A549 (cell line): ENCODE results near the gene FBLIM1. TPM values are rescaled to one million over a fixed set of nuclear protein-coding genes. Genes with fewer than 3 reads are reported as not detected.
"Not testable (repeated sequence)": the region's sequence is repeated elsewhere in the genome, so short reads cannot be mapped to it uniquely, and the experiment has no call there.

Experiments
- ATAC-seq, 2 experiments: fragments of 200-7000 bp in 1 of 2; fragments of >200 bp in 1 of 2; cut with Nextera tagmentation in 1 of 2; cut with Tn5 transposase in 1 of 2; 3 replicates each; pipeline versions ENCODE4 v1.8.0 to v1.9.1; 2018 to 2020; ENCODE audit warnings: mild to moderate bottlenecking in 1 of 2, moderate library complexity in 1 of 2
- CTCF ChIA-PET: fragments of 300-600 bp; sonication (Branson Sonifier 250); formaldehyde crosslinking; extraction: SDS; loops from one replicate; lab custom pipeline; 2021; ENCODE audit warnings: antibody characterized with exemption, inconsistent platforms; lab: Yijun Ruan, JAX
- POLR2A ChIA-PET: fragments of 350-600 bp; formaldehyde crosslinking; extraction: SDS; loops from one replicate; lab custom pipeline; 2021; ENCODE audit warnings: antibody characterized with exemption, inconsistent platforms; lab: Yijun Ruan, JAX
- DNase-seq, 2 experiments: peaks; one replicate each; pipeline versions ENCODE4 v3.0.0 to v3.0.0-alpha.2; 2011 to 2016; ENCODE audit warnings: low read depth in 1 of 2, low spot score in 1 of 2
- FAIRE-seq: peaks from 2 replicates; lab custom pipeline; 2011; peaks lifted over from hg19 to GRCh38; lab: Jason Lieb, UNC
- H3K27ac ChIP-seq, 2 experiments: fragments of >200 bp; sonication (Bioruptor Twin); formaldehyde crosslinking; 3 replicates each; pipeline ENCODE4 v1.5.1; 2016 to 2017
- H3K4me1 ChIP-seq: fragments of >200 bp; sonication (Bioruptor Twin); formaldehyde crosslinking; 3 replicates; pipeline ENCODE4 v1.6.1; 2016
- H3K4me2 ChIP-seq: fragments of >200 bp; sonication (Bioruptor Twin); formaldehyde crosslinking; 3 replicates; pipeline ENCODE4 v1.6.1; 2016
- H3K4me3 ChIP-seq: fragments of >200 bp; sonication (Bioruptor Twin); formaldehyde crosslinking; 3 replicates; pipeline ENCODE4 v1.5.1; 2016
- H3K9me3 ChIP-seq: fragments of >200 bp; sonication (Bioruptor Twin); formaldehyde crosslinking; 3 replicates; pipeline ENCODE4 v1.6.1; 2016
- CEBPB ChIP-seq, 2 experiments: fragments of >200 bp in 1 of 2; sonication (Bioruptor Twin) in 1 of 2; formaldehyde crosslinking in 1 of 2; IDR thresholded peaks; 2 replicates each; pipeline ENCODE4 v1.6.1; 2012 to 2016
- CHD2 ChIP-seq: fragments of 150-350 bp; IDR thresholded peaks from 2 replicates; pipeline ENCODE4 v1.6.1; 2014; ENCODE audit warnings: low read length; ENCODE audit not compliant: partially characterized antibody
- EHF ChIP-seq: fragments of 250-450 bp; sonication (Bioruptor Pico); IDR thresholded peaks from 2 replicates; pipeline ENCODE4 v1.5.0; 2020; ENCODE audit warnings: mild to moderate bottlenecking
- FOSL2 ChIP-seq, 2 experiments: fragments of 450-650 bp in 1 of 2; fragments of >200 bp in 1 of 2; sonication (Bioruptor Twin) in 1 of 2; formaldehyde crosslinking; IDR thresholded peaks; 2 replicates each; pipeline versions ENCODE4 v1.5.0 to v1.6.1; 2016 to 2020; ENCODE audit warnings: mild to moderate bottlenecking in 1 of 2, moderate library complexity in 1 of 2
- FOXS1 ChIP-seq: fragments of 250-450 bp; sonication (Bioruptor Pico); IDR thresholded peaks from 2 replicates; pipeline ENCODE4 v1.5.0; 2020; ENCODE audit warnings: mild to moderate bottlenecking, moderate library complexity
- JUNB ChIP-seq: fragments of >200 bp; sonication (Bioruptor Twin); formaldehyde crosslinking; IDR thresholded peaks from 2 replicates; pipeline ENCODE4 v1.6.1; 2016
- MAZ ChIP-seq: fragments of 150-350 bp; IDR thresholded peaks from 2 replicates; pipeline ENCODE4 v1.6.1; 2014; ENCODE audit warnings: antibody characterized with exemption, low read depth, low read length, borderline replicate concordance
- POLR2A ChIP-seq: IDR thresholded peaks from 2 replicates; pipeline ENCODE4 v1.6.1; 2012; ENCODE audit warnings: mild to moderate bottlenecking, low read length
- RARB ChIP-seq: fragments of 250-450 bp; sonication (Bioruptor Pico); IDR thresholded peaks from 2 replicates; pipeline ENCODE4 v1.8.0; 2021; ENCODE audit warnings: mild to moderate bottlenecking, moderate library complexity
- RCOR1 ChIP-seq: fragments of 150-350 bp; IDR thresholded peaks from 2 replicates; pipeline ENCODE4 v1.6.1; 2014; ENCODE audit warnings: antibody characterized with exemption, low read length, low read depth
- SMC3 ChIP-seq: fragments of >200 bp; sonication (Bioruptor Twin); formaldehyde crosslinking; IDR thresholded peaks from 3 replicates; pipeline ENCODE4 v1.6.1; 2018; ENCODE audit warnings: inconsistent platforms
- ZC3H11A ChIP-seq: fragments of 450-650 bp; IDR thresholded peaks from 2 replicates; pipeline ENCODE4 v1.6.1; 2014; ENCODE audit warnings: antibody characterized with exemption, mild to moderate bottlenecking
- ZNF302 ChIP-seq: fragments of 250-450 bp; sonication (Bioruptor Pico); IDR thresholded peaks from 2 replicates; pipeline ENCODE4 v1.9.0; 2021; ENCODE audit warnings: inconsistent platforms, mild to moderate bottlenecking, moderate library complexity
- ZSCAN20 ChIP-seq: fragments of 250-450 bp; sonication (Bioruptor Pico); IDR thresholded peaks from 2 replicates; pipeline ENCODE4 v1.8.0; 2022; ENCODE audit warnings: mild to moderate bottlenecking, moderate library complexity
- WGBS: methylation state at CpG from one replicate; pipeline ENCODE4 v1.1.6; 2017; ENCODE audit errors: missing lambda C conversion rate; 5-methylcytosine and 5-hydroxymethylcytosine counted together
- polyA plus RNA-seq, 4 experiments: library from polyadenylated mRNA; depleted of rRNA in 3 of 4; stranded (reverse); fragments of >200 nt; fragmentation: RNase III in 1 of 4; extraction: RNeasy Plus Mini Kit Qiagen cat#74134 plus additional on column Dnase treatment in 1 of 4; gene quantifications; 2 replicates in 3 of 4; 3 replicates in 1 of 4; pipeline ENCODE4 v1.2.3, GENCODE V29; 2011 to 2017
- TF ChIP-seq, protein P1 (sequence below): fragments of 250-450 bp; sonication (Bioruptor Pico); IDR thresholded peaks from 2 replicates; pipeline ENCODE4 v1.5.0; 2020; ENCODE audit warnings: low read depth, mild to moderate bottlenecking, moderate library complexity
- TF ChIP-seq, protein P2 (sequence below): fragments of >200 bp; sonication (Bioruptor Twin); formaldehyde crosslinking; IDR thresholded peaks from 2 replicates; pipeline ENCODE4 v1.6.1; 2016
- TF ChIP-seq, protein P3 (sequence below): fragments of 250-450 bp; sonication (Bioruptor Pico); IDR thresholded peaks from 2 replicates; pipeline ENCODE4 v1.5.0; 2021; ENCODE audit warnings: mild to moderate bottlenecking, moderate library complexity, borderline replicate concordance
- TF ChIP-seq, protein P4 (sequence below): fragments of 450-650 bp; IDR thresholded peaks from 2 replicates; pipeline ENCODE4 v1.6.1; 2014; ENCODE audit warnings: antibody characterized with exemption
- TF ChIP-seq, protein P5 (sequence below): fragments of 200-600 bp; sonication (generic); IDR thresholded peaks from 2 replicates; pipeline ENCODE4 v1.6.1; 2016; ENCODE audit warnings: antibody characterized with exemption, mild to moderate bottlenecking, moderate library complexity

Gene FBLIM1
- polyA plus RNA-seq, 2 of the 4 experiments (the other 2 are of a cell fraction), result 24.6 to 38.1 TPM

DNA sequence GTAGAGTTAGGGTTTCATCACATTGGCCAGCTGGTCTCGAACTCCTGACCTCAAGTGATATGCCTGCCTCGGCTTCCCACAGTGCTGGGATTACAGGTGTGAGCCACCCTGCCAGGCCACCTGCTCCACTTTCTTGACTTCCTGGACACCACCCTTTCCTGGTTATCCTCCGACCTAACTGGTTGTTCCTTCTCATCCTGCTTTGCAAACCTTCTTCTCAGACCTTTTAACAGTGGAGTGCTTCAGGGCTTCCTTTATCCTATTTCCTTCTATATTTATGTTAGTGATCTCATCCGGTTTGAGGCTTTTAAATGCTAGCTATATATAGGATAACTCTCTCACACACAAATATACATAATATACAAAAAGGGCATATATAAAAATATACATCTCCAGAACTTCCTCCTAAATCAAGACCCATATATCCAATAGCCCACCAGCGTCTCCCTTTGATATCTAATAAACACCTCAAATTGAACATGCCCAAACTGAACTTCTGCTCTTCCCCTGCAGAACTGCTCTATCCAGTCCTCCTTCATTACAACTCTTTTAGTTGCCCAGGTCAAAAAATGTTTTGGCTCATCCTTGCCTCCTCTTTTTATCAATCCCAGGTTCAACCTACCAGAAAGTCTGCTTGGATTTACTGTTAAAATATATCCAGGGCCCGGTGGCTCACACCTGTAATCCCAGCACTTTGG lies 68.4 kb downstream of the FBLIM1 start:
- WGBS, result 75% methylated on average over 6 of the region's 6 CpGs
- H3K9me3 ChIP-seq, result no peaks in the 10 kb centered on the region
- peaks cover 5% of the 10 kb centered on the region for H3K4me1 ChIP-seq
- POLR2A ChIA-PET, result no interaction called here
- ATAC-seq (no peak), FAIRE-seq (no peak), DNase-seq (no peak)
- no peak overlapping the region for H3K27ac ChIP-seq
- H3K4me3 ChIP-seq, result no peak overlapping the region
- TF ChIP-seq RARB, result no peak
- TF ChIP-seq, protein P1, sequence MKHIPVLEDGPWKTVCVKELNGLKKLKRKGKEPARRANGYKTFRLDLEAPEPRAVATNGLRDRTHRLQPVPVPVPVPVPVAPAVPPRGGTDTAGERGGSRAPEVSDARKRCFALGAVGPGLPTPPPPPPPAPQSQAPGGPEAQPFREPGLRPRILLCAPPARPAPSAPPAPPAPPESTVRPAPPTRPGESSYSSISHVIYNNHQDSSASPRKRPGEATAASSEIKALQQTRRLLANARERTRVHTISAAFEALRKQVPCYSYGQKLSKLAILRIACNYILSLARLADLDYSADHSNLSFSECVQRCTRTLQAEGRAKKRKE (CRISPR knock-in tag), result no peak
- no peak for TF ChIP-seq ZSCAN20 (CRISPR knock-in tag)
- no peak for TF ChIP-seq POLR2A
- no peak for TF ChIP-seq EHF
- no peak for TF ChIP-seq SMC3
- TF ChIP-seq FOSL2 (IDR thresholded peaks at IDR 0.05), result no peak
- no peak for TF ChIP-seq FOSL2 (CRISPR knock-in tag; IDR thresholded peaks at IDR 0.05)
- TF ChIP-seq, protein P2, sequence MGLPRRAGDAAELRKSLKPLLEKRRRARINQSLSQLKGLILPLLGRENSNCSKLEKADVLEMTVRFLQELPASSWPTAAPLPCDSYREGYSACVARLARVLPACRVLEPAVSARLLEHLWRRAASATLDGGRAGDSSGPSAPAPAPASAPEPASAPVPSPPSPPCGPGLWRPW, result no peak
- TF ChIP-seq JUNB, result no peak
- CTCF ChIA-PET, result interaction anchor here (1.2 kb wide), 1 partner anchor 11 kb away, joined by 4 read pairs; no protein-coding TSS in a partner anchor
- no peak overlapping the region for H3K4me2 ChIP-seq

DNA sequence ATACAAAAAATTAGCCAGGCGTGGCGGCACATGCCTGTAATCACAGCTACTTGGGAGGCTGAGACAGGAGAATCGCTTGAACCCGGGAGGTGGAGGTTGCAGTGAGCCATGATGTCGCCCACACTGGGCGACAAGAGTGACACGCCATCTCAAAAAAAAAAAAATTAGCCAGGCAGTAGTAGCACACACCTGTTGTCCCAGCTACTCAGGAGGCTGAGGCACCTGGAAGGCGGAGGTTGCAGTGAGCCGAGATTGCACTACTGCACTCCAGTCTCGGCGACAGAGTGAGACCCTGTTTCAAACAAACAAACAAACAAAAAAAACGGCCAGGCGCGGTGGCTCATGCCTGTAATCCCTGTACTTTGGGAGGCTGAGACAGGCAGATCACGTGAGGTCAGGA lies 69.0 kb downstream of the FBLIM1 start:
- WGBS, result 77% methylated on average over 15 of the region's 15 CpGs
- POLR2A ChIA-PET, ATAC-seq, H3K9me3 ChIP-seq, FAIRE-seq, H3K4me3 ChIP-seq, H3K27ac ChIP-seq, H3K4me2 ChIP-seq, DNase-seq: not testable (repeated sequence)
- peaks cover 11% of the 10 kb centered on the region for H3K4me1 ChIP-seq
- CTCF ChIA-PET, result interaction anchor here (0.6 to 1.2 kb wide), 3 partner anchors 12 to 60 kb away, joined by 3 to 4 read pairs (median 3); no protein-coding TSS in a partner anchor

DNA sequence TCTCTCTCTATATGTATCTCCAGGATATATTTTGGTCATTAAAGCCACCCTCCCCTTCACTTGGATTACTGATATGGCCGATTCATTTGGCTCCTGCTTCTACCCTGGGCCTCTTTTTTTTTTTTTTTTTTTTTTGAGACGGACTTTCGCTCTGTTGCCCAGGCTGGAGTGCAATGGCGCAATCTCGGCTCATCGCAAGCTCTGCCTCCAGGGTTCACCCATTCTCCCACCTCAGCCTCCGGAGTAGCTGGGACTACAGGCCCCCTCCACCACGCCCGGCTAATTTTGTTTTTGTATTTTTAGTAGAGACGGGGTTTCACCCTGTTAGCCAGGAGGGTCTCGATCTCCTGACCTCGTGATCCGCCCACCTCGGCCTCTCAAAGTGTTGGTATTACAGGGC lies 70.3 kb downstream of the FBLIM1 start:
- POLR2A ChIA-PET, H3K9me3 ChIP-seq, DNase-seq, H3K27ac ChIP-seq, FAIRE-seq, ATAC-seq, H3K4me3 ChIP-seq, H3K4me2 ChIP-seq: not testable (repeated sequence)
- CTCF ChIA-PET, result interaction anchor here (2.6 kb wide), 1 partner anchor 13 kb away, joined by 15 read pairs; no protein-coding TSS in a partner anchor
- 89% methylated on average over 13 of the region's 14 CpGs for WGBS
- H3K4me1 ChIP-seq, result peaks cover 15% of the 10 kb centered on the region

DNA sequence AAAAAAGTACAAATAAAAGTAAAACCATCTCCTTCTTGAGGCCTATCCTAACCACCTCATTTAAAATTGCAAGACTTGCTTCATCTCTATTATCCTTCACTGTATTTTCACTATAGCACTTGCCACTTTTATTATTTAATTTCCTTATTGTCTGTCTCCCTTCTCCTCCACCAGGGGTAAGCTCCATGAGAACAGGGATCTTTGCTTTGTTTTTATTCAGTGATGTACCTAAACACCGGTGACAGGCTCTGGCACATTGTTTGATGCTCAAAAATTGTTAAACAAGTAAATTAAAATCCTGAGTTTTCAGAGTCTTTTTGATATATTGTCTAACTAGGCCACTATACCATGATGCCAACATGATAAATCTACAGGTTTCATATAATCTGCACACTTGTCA lies 71.7 kb downstream of the FBLIM1 start:
- peak overlapping the region in 1 of 2 experiments; percentile 34; a peak in 1 of 6 replicates for H3K27ac ChIP-seq

More for the DNA sequence above, 71.7 kb downstream of the FBLIM1 start:
- WGBS, result 79% methylated on average over 1 of the region's 1 CpG
- no peak for FAIRE-seq
- Histone ChIP-seq H3K4me3 (no peak overlapping the region), H3K4me2 (no peak overlapping the region), H3K9me3 (no peaks in the 10 kb centered on the region)
- no peak for ATAC-seq
- no peak for TF ChIP-seq ZC3H11A
- no peak for TF ChIP-seq CHD2
- TF ChIP-seq RCOR1, result no peak
- TF ChIP-seq MAZ, result no peak
- no peak for TF ChIP-seq CEBPB (IDR thresholded peaks at IDR 0.05)
- TF ChIP-seq FOXS1 (CRISPR knock-in tag), result no peak
- TF ChIP-seq POLR2A, result no peak
- no peak for TF ChIP-seq ZNF302 (CRISPR knock-in tag)
- TF ChIP-seq, protein P3, sequence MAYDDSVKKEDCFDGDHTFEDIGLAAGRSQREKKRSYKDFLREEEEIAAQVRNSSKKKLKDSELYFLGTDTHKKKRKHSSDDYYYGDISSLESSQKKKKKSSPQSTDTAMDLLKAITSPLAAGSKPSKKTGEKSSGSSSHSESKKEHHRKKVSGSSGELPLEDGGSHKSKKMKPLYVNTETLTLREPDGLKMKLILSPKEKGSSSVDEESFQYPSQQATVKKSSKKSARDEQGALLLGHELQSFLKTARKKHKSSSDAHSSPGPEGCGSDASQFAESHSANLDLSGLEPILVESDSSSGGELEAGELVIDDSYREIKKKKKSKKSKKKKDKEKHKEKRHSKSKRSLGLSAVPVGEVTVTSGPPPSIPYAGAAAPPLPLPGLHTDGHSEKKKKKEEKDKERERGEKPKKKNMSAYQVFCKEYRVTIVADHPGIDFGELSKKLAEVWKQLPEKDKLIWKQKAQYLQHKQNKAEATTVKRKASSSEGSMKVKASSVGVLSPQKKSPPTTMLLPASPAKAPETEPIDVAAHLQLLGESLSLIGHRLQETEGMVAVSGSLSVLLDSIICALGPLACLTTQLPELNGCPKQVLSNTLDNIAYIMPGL (CRISPR knock-in tag), result no peak
- TF ChIP-seq, protein P1 (CRISPR knock-in tag), result no peak
- TF ChIP-seq, protein P4, sequence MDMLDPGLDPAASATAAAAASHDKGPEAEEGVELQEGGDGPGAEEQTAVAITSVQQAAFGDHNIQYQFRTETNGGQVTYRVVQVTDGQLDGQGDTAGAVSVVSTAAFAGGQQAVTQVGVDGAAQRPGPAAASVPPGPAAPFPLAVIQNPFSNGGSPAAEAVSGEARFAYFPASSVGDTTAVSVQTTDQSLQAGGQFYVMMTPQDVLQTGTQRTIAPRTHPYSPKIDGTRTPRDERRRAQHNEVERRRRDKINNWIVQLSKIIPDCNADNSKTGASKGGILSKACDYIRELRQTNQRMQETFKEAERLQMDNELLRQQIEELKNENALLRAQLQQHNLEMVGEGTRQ, result no peak
- TF ChIP-seq, protein P5, sequence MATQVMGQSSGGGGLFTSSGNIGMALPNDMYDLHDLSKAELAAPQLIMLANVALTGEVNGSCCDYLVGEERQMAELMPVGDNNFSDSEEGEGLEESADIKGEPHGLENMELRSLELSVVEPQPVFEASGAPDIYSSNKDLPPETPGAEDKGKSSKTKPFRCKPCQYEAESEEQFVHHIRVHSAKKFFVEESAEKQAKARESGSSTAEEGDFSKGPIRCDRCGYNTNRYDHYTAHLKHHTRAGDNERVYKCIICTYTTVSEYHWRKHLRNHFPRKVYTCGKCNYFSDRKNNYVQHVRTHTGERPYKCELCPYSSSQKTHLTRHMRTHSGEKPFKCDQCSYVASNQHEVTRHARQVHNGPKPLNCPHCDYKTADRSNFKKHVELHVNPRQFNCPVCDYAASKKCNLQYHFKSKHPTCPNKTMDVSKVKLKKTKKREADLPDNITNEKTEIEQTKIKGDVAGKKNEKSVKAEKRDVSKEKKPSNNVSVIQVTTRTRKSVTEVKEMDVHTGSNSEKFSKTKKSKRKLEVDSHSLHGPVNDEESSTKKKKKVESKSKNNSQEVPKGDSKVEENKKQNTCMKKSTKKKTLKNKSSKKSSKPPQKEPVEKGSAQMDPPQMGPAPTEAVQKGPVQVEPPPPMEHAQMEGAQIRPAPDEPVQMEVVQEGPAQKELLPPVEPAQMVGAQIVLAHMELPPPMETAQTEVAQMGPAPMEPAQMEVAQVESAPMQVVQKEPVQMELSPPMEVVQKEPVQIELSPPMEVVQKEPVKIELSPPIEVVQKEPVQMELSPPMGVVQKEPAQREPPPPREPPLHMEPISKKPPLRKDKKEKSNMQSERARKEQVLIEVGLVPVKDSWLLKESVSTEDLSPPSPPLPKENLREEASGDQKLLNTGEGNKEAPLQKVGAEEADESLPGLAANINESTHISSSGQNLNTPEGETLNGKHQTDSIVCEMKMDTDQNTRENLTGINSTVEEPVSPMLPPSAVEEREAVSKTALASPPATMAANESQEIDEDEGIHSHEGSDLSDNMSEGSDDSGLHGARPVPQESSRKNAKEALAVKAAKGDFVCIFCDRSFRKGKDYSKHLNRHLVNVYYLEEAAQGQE, result no peak
- TF ChIP-seq, all 56 proteins: peak for 0
- CTCF ChIA-PET, result interaction anchor here (2.6 kb wide), 1 partner anchor 15 kb away, joined by 15 read pairs; no protein-coding TSS in a partner anchor
- POLR2A ChIA-PET, result interaction anchor here (0.6 kb wide), 1 partner anchor 15 kb away, joined by 8 read pairs; no protein-coding TSS in a partner anchor
- DNase-seq, result no peak
- H3K4me1 ChIP-seq, result peaks cover 15% of the 10 kb centered on the region
